ENCODE measurements around the gene PACRG. TPM values are rescaled to one million over a fixed set of nuclear protein-coding genes. Genes with fewer than 3 reads are reported as not detected.

PACRG gene
- total and polyA plus RNA-seq, 5 donors from 2014 or later: 0.44 to 1.2 (median 0.87) TPM; not detected in 2

DNA sequence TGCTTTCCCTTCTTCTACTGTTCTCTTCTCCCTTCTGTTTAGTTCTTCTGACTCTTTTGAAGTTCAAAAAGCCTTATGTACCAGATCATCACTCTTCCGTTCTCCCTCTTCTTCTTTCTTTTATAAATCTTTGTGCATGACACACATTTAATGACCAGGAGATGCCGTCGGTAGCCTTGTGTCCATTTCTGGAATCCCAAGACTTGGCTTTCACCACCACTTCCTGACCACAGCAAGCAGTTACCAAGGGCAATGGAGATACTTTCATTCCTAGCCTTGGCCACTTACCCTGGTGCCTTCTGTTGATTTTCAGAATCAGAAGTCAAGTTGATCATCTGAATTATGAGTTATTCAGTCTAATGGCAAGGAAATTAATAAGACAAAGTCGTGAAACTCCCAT, 418.3 kb downstream of the PACRG start:
- DNase-seq (no peak), ATAC-seq (ENCODE audit: low read depth in 2 of 2) (no peak)
- peaks cover 0 to 7% (median 0%) of the 10 kb centered on the region in 7 donors for H3K9me3 Mint-ChIP-seq
- no peak overlapping the region for H3K4me3 ChIP-seq (ENCODE audit: low read depth, low read length)
- no peaks in the 10 kb centered on the region for H3K36me3 ChIP-seq (ENCODE audit: control insufficient read depth, insufficient read depth, low read length)
- H3K27me3 ChIP-seq (ENCODE audit: control insufficient read depth, insufficient read depth, low read length): no peaks in the 10 kb centered on the region
- H3K4me1 ChIP-seq (ENCODE audit: control insufficient read depth, insufficient read depth, low read length, poor library complexity, severe bottlenecking): no peaks in the 10 kb centered on the region
- peaks cover 4% of the 10 kb centered on the region for H3K27me3 Mint-ChIP-seq
- H3K27ac Mint-ChIP-seq: no peak overlapping the region
- no peaks in the 10 kb centered on the region for H3K36me3 Mint-ChIP-seq
- no peaks in the 10 kb centered on the region for H3K9me3 ChIP-seq (ENCODE audit: control insufficient read depth in 2 of 2, low read length in 2 of 2)
- no peak overlapping the region for H3K27ac ChIP-seq (ENCODE audit: insufficient read depth, low read length, poor library complexity, severe bottlenecking)
- no peak overlapping the region for H3K4me3 Mint-ChIP-seq
- no peaks in the 10 kb centered on the region for H3K4me1 Mint-ChIP-seq

DNA sequence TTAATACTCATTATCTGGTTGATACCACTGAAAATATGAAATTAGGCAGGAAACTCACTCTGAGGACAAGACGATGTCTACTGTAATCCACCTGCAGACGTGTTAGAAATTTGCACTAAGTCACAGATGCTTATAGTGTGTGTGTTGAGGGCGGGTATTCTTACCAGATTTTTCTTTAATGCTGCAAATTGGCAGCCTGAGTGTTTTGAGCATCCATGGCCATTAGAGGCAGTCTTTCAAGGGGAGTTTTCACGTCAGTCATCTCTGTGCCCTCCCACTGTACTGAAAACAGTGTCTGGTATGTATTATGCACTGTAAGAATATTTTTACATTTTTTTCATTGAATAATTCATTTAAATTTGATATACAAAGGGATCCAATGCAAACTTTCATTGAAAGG, 420.2 kb downstream of the PACRG start:
- H3K27me3 Mint-ChIP-seq: peaks cover 4% of the 10 kb centered on the region
- H3K4me3 Mint-ChIP-seq: no peak overlapping the region
- ATAC-seq (ENCODE audit: low read depth in 2 of 2): no peak
- Histone ChIP-seq H3K4me1 (ENCODE audit: control insufficient read depth, insufficient read depth, low read length, poor library complexity, severe bottlenecking) (no peaks in the 10 kb centered on the region), H3K4me3 (ENCODE audit: low read depth, low read length) (no peak overlapping the region), H3K27ac (ENCODE audit: insufficient read depth, low read length, poor library complexity, severe bottlenecking) (no peak overlapping the region), H3K9me3 (ENCODE audit: control insufficient read depth in 2 of 2, low read length in 2 of 2) (no peaks in the 10 kb centered on the region), H3K36me3 (ENCODE audit: control insufficient read depth, insufficient read depth, low read length) (no peaks in the 10 kb centered on the region), H3K27me3 (ENCODE audit: control insufficient read depth, insufficient read depth, low read length) (no peaks in the 10 kb centered on the region)
- no peaks in the 10 kb centered on the region for H3K4me1 Mint-ChIP-seq
- peaks cover 0 to 3% (median 0%) of the 10 kb centered on the region in 7 donors for H3K9me3 Mint-ChIP-seq
- H3K27ac Mint-ChIP-seq: no peak overlapping the region
- no peak for DNase-seq
- no peaks in the 10 kb centered on the region for H3K36me3 Mint-ChIP-seq

DNA sequence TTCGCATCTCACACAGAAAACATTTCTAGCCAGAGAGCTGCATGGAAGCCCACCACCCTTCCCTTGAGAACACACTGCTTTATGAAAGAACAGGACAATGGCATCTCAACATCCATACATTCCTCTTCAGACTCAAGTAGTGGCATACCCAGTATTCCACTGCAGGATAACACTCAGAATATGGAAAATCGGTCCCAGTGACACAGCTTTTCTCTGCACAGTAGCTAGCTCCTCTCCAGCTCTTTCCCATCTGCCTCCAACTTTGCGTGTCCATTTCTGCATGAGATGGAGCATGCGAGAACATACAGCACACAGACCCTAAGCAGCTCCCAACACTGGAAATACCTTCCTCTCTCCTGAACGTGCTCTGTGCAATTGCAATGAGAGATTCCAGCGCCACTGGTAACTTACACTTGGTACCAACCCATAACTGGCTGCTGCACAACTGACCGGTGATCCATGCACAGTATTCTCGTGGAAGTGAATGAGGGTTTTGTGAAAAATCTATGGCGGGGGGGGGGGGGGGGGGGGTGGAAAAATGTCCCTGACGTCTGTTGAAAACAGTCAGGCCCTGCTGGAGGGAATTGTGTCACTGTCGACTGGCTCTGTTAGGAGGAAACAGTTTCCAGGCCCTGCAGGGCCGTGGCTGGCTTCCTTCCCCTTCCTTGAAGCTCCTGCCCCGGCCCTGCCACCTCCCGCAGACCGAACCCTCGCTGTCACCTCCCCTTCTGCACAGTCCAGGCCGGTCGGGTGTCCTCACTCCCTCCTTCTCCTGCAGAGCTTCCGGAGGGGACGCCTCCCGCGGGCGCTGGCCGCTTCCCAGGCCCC, 420.9 kb downstream of the PACRG start:
- ATAC-seq (ENCODE audit: low read depth in 2 of 2) (no peak), DNase-seq (no peak)
- Mint-ChIP-seq H3K4me1 (no peaks in the 10 kb centered on the region), H3K27me3 (peaks cover 4% of the 10 kb centered on the region), H3K36me3 (no peaks in the 10 kb centered on the region), H3K9me3 (peaks cover 0 to 3% (median 0%) of the 10 kb centered on the region in 7 donors), H3K27ac (no peak overlapping the region), H3K4me3 (no peak overlapping the region)
- Histone ChIP-seq H3K27ac (ENCODE audit: insufficient read depth, low read length, poor library complexity, severe bottlenecking) (no peak overlapping the region), H3K4me1 (ENCODE audit: control insufficient read depth, insufficient read depth, low read length, poor library complexity, severe bottlenecking) (no peaks in the 10 kb centered on the region), H3K4me3 (ENCODE audit: low read depth, low read length) (no peak overlapping the region), H3K9me3 (ENCODE audit: control insufficient read depth in 2 of 2, low read length in 2 of 2) (no peaks in the 10 kb centered on the region), H3K36me3 (ENCODE audit: control insufficient read depth, insufficient read depth, low read length) (no peaks in the 10 kb centered on the region), H3K27me3 (ENCODE audit: control insufficient read depth, insufficient read depth, low read length) (no peaks in the 10 kb centered on the region)

DNA sequence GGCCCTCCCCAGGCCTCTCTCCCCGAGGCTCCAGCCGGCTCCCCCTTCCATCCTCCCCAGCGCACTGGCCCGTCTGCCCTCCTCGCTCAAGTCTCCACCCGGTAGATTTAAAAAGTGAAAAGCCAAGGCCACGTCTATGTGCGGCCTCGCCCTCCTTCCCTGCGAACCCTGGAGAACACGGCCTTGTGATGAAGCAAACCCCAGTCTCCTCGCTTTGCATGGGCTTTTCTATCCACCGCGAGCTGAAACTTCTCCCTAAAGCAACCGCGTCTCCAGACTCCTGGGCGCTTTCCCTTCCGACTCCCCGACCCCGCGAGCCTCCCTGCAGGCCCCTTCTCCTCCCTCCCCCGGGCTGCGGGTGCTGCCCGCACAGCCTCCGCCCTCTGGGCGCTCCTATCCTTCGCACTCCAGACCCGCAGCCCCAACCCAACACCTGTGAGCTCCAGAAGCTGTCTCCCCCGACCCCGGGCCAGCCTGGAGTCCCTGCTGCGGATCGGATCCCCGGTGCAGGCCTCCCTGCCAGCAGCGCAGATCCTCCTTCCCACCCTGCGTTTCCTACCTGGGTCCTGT, 421.6 kb downstream of the PACRG start:
- no peaks in the 10 kb centered on the region for H3K4me1 ChIP-seq (ENCODE audit: control insufficient read depth, insufficient read depth, low read length, poor library complexity, severe bottlenecking)

DNA sequence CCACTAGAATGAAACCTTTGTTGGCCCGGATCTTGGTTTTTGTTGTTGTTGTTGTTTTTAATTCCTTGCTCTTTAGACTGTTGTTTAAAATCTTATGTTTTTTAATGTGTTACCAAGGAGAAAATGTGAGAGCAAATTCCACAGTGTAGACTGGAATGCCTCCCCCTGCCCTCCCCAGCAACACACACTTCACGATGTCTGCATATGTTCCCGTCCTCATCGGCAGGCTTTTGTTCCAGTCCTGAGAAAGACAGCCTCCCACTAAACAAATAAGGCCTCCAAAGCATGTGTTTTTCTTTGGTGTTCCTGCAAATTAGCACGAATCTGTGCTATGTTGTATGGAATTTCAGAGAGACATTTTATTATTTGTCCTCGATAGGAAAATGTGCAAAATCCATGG, 423.4 kb downstream of the PACRG start:
- H3K27ac Mint-ChIP-seq: no peak overlapping the region
- no peak overlapping the region for H3K4me3 Mint-ChIP-seq
- H3K36me3 Mint-ChIP-seq: no peaks in the 10 kb centered on the region
- peaks cover 4% of the 10 kb centered on the region for H3K27me3 Mint-ChIP-seq
- H3K4me1 Mint-ChIP-seq: no peaks in the 10 kb centered on the region
- ATAC-seq (ENCODE audit: low read depth in 2 of 2) (no peak), DNase-seq (no peak)
- H3K27ac ChIP-seq (ENCODE audit: insufficient read depth, low read length, poor library complexity, severe bottlenecking): no peak overlapping the region
- H3K9me3 ChIP-seq (ENCODE audit: control insufficient read depth in 2 of 2, low read length in 2 of 2): no peaks in the 10 kb centered on the region
- no peaks in the 10 kb centered on the region for H3K4me1 ChIP-seq (ENCODE audit: control insufficient read depth, insufficient read depth, low read length, poor library complexity, severe bottlenecking)
- peaks cover 0 to 5% (median 0%) of the 10 kb centered on the region in 7 donors for H3K9me3 Mint-ChIP-seq
- H3K36me3 ChIP-seq (ENCODE audit: control insufficient read depth, insufficient read depth, low read length): no peaks in the 10 kb centered on the region
- no peak overlapping the region for H3K4me3 ChIP-seq (ENCODE audit: low read depth, low read length)
- no peaks in the 10 kb centered on the region for H3K27me3 ChIP-seq (ENCODE audit: control insufficient read depth, insufficient read depth, low read length)

More for the DNA sequence above, 421.6 kb downstream of the PACRG start:
- Histone ChIP-seq H3K36me3 (ENCODE audit: control insufficient read depth, insufficient read depth, low read length) (no peaks in the 10 kb centered on the region), H3K9me3 (ENCODE audit: control insufficient read depth in 2 of 2, low read length in 2 of 2) (no peaks in the 10 kb centered on the region), H3K27ac (ENCODE audit: insufficient read depth, low read length, poor library complexity, severe bottlenecking) (no peak overlapping the region), H3K4me3 (ENCODE audit: low read depth, low read length) (no peak overlapping the region), H3K27me3 (ENCODE audit: control insufficient read depth, insufficient read depth, low read length) (no peaks in the 10 kb centered on the region)
- Mint-ChIP-seq H3K36me3 (no peaks in the 10 kb centered on the region), H3K4me3 (no peak overlapping the region), H3K27ac (no peak overlapping the region), H3K4me1 (no peaks in the 10 kb centered on the region), H3K9me3 (peaks cover 0 to 3% (median 0%) of the 10 kb centered on the region in 7 donors), H3K27me3 (peaks cover 4% of the 10 kb centered on the region)
- DNase-seq (no peak), ATAC-seq (ENCODE audit: low read depth in 2 of 2) (no peak)

DNA sequence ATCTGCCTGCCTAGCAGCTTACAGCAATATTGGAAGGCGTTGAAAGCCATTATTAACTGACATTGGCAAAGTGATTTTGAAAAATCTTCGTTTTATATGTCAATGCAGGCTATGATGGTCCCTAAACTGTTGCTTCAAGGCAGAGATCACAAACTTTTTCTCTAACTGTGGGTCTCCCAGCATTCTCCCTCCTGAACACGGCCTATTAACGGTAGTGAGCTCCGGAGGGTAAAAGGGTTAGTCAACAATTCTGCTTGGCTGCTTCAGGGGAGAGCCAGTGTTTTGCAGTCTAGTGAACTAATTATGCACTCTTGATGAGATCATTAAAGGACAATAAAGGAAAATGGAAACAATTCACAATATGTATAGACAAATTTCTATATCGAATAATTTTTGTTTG, 424.9 kb downstream of the PACRG start:
- Mint-ChIP-seq H3K27ac (no peak overlapping the region), H3K36me3 (no peaks in the 10 kb centered on the region)

DNA sequence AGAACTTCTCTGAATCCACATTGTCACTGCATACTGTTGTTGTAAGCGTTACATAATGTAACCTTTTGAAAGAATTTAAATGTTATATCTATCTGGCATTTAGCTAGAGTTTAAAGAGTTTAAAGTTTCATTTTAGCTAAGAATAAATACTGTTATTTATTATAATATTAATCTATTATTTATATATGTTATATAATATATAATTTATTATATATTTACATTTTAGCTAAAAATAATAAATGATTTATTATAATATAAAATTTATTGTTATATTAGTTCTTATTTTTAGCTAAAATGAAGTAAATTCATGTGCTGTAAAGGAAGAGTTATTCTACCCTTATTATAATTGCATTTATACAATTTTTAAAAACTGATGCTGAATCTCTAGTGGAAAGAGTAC, 431.3 kb downstream of the PACRG start:
- H3K27ac ChIP-seq (ENCODE audit: insufficient read depth, low read length, poor library complexity, severe bottlenecking): no peak overlapping the region
- Mint-ChIP-seq H3K27me3 (no peaks in the 10 kb centered on the region), H3K4me1 (no peaks in the 10 kb centered on the region), H3K36me3 (no peaks in the 10 kb centered on the region), H3K4me3 (no peak overlapping the region), H3K27ac (peak overlapping the region in 1 of 3 donors; percentile 6), H3K9me3 (peaks cover 0 to 4% (median 0%) of the 10 kb centered on the region in 7 donors)
- no peaks in the 10 kb centered on the region for H3K36me3 ChIP-seq (ENCODE audit: control insufficient read depth, insufficient read depth, low read length)
- no peaks in the 10 kb centered on the region for H3K27me3 ChIP-seq (ENCODE audit: control insufficient read depth, insufficient read depth, low read length)
- no peaks in the 10 kb centered on the region for H3K9me3 ChIP-seq (ENCODE audit: control insufficient read depth in 2 of 2, low read length in 2 of 2)
- no peak overlapping the region for H3K4me3 ChIP-seq (ENCODE audit: low read depth, low read length)
- ATAC-seq (ENCODE audit: low read depth in 2 of 2): no peak
- no peak for DNase-seq
- H3K4me1 ChIP-seq (ENCODE audit: control insufficient read depth, insufficient read depth, low read length, poor library complexity, severe bottlenecking): no peaks in the 10 kb centered on the region

More for the DNA sequence above, 424.9 kb downstream of the PACRG start:
- Mint-ChIP-seq H3K27me3 (peaks cover 4% of the 10 kb centered on the region), H3K4me1 (no peaks in the 10 kb centered on the region), H3K9me3 (peaks cover 0 to 3% (median 0%) of the 10 kb centered on the region in 7 donors), H3K4me3 (no peak overlapping the region)
- ATAC-seq (ENCODE audit: low read depth in 2 of 2) (no peak), DNase-seq (no peak)
- no peaks in the 10 kb centered on the region for H3K27me3 ChIP-seq (ENCODE audit: control insufficient read depth, insufficient read depth, low read length)
- H3K27ac ChIP-seq (ENCODE audit: insufficient read depth, low read length, poor library complexity, severe bottlenecking): no peak overlapping the region
- H3K4me3 ChIP-seq (ENCODE audit: low read depth, low read length): no peak overlapping the region
- H3K36me3 ChIP-seq (ENCODE audit: control insufficient read depth, insufficient read depth, low read length): no peaks in the 10 kb centered on the region
- no peaks in the 10 kb centered on the region for H3K4me1 ChIP-seq (ENCODE audit: control insufficient read depth, insufficient read depth, low read length, poor library complexity, severe bottlenecking)
- H3K9me3 ChIP-seq (ENCODE audit: control insufficient read depth in 2 of 2, low read length in 2 of 2): no peaks in the 10 kb centered on the region

DNA sequence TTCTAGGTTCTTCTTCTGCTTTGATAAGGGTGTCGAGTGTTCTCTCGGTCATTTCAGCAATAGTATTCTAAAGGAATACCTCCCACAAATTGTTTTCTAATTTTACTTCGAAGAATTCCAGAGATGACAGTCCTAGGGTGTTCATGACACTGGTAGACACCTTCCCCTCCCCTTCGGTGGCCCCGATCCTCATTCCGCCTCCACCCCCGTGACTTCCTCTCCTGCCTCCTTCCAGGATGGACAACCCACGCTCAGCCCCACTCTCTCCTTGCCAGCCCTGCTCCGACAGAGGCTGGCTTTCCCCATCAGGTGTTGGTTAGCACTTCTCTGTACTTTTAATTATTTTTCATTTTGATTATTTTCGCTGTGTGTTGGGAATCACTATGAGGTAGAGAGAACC, 431.9 kb downstream of the PACRG start:
- DNase-seq (no peak), ATAC-seq (ENCODE audit: low read depth in 2 of 2) (no peak)
- H3K4me1 ChIP-seq (ENCODE audit: control insufficient read depth, insufficient read depth, low read length, poor library complexity, severe bottlenecking): no peaks in the 10 kb centered on the region
- no peaks in the 10 kb centered on the region for H3K9me3 ChIP-seq (ENCODE audit: control insufficient read depth in 2 of 2, low read length in 2 of 2)
- Mint-ChIP-seq H3K27me3 (no peaks in the 10 kb centered on the region), H3K9me3 (peaks cover 0 to 4% (median 0%) of the 10 kb centered on the region in 7 donors), H3K27ac (no peak overlapping the region), H3K4me3 (no peak overlapping the region), H3K36me3 (no peaks in the 10 kb centered on the region), H3K4me1 (no peaks in the 10 kb centered on the region)
- no peak overlapping the region for H3K4me3 ChIP-seq (ENCODE audit: low read depth, low read length)
- H3K27me3 ChIP-seq (ENCODE audit: control insufficient read depth, insufficient read depth, low read length): no peaks in the 10 kb centered on the region
- H3K36me3 ChIP-seq (ENCODE audit: control insufficient read depth, insufficient read depth, low read length): no peaks in the 10 kb centered on the region
- H3K27ac ChIP-seq (ENCODE audit: insufficient read depth, low read length, poor library complexity, severe bottlenecking): no peak overlapping the region
